Hindlimb muscle (tissue), 1 donor: ENCODE results near the gene FOXJ1. TPM values are rescaled to one million over a fixed set of nuclear protein-coding genes. Genes with fewer than 3 reads are reported as not detected.

Source experiments
- DNase-seq: peaks from one replicate; pipeline ENCODE4 v3.0.0-alpha.2; 2013
- polyA plus RNA-seq: library from polyadenylated mRNA; unstranded; fragments of 120-200 nt; gene quantifications from one replicate; pipeline ENCODE4 v1.2.1, GENCODE V29; 2013; ENCODE audit not compliant: insufficient read length

The FOXJ1 gene
- polyA plus RNA-seq, 1 donor, result not detected

DNA sequence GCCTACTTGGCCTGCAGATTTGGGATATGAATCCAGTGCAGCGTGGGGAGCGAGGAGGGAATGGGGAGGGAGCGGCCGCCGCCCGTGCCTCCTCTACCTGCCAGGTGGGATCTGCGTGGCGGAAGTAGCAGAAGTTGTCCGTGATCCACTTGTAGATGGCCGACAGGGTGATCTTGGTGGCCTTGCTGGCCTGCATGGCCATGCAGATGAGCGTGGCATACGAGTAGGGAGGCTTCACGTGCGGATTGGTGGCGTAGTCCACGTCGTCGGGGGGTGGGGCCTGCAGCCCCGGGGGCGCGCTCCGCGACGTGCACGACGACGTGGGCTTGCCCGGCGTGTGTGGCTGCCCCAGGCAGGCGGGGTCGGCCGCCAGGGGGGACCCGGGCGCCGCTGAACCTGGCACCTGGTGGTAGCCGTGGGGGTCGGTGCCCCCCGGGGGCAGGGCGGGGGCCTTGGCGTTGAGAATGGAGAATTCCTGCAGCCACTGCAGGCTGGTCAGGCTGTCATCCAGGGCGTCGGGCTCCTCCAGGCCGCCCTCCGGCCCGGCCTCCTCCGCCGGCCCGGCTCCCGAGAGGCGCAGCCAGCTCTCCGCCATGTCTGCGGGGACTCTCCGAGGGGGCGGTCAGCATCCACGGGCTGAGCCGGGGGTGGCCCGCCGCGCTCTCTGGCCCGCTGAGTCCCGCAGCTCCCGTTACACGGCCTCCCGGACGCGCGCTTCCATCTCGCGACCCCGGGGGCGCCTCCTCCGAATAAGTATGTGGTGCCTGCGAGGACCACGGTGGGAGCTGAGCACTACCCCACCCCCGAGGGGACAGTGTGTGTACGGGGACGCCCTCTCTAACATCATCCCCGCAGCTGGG lies 1.0 kb downstream of the FOXJ1 start:
- DNase-seq, result no peak

DNA sequence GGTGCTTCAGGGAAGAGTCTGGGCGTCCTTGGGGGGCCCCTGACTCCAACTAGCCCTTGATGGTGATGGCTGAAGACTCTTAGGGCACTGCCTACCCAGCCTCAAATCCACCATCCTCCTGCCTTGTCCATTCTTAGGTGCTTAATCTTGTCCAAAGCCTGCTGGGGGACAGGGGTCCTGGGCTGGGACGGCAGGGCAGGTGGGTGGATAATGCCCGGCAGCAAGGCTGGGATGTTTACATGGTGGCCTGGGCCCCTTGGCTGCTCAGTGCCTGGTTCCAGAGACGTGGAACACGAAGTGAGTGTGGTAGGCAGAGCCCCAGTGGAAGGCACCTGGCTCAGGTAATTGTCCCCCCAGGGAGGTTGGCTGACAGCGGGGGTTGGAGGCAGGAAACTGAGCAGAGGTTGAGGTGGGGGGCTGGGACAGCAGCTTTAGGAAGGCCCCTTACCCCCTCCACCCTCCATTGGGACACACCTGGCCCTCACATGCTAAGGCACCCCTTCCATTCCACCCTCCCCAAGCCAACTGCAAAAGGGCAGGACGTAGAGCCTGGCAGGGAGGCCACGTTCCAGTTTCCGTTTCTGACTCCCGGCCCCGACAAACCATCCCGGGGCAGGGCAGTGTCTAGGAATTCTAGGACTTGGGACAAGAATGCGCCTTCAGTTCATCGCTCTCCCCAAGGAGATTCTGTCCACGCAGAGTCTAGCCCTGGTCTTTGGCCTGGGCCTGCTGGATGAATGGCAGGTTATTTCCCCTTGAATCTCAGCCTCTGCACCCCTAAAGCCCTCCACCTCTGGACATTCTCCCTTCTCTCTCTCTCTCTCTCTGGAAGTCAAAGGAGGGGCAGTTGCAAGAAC lies 1.9 kb downstream of the FOXJ1 start:
- no peak for DNase-seq

DNA sequence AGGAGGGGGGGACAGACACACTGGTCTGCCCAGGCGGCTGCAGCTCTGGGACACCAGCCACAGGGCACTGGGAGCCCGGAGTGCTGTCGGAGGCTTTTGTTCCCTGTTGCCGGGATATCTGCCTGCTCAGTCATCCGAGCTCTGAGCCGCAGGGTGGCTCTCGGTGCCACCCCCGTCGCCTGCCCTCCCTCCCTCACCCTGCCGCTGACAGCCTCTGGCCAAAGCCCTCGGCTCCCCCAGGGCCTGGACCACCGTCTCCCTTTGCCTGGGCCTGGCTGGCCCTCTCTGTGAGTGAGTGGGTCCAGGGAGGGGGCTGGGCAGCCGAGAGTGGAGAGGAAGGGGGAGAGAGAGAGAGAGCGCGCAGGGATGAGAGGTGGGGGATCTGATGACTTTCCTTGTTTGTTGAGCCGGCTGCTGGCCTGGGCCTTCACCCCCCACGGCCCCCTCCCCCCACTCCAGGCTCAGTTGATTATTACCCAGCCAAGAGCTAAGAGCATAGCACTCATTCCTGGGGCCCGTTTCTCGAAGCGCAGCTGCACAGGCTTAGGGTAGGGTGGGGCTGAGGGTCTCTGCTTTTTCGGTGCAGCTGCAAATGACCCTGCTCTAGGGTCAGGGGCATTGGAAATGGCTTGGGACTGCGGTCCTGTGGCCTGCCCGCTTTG lies 2.7 kb downstream of the FOXJ1 start:
- DNase-seq, result no peak

DNA sequence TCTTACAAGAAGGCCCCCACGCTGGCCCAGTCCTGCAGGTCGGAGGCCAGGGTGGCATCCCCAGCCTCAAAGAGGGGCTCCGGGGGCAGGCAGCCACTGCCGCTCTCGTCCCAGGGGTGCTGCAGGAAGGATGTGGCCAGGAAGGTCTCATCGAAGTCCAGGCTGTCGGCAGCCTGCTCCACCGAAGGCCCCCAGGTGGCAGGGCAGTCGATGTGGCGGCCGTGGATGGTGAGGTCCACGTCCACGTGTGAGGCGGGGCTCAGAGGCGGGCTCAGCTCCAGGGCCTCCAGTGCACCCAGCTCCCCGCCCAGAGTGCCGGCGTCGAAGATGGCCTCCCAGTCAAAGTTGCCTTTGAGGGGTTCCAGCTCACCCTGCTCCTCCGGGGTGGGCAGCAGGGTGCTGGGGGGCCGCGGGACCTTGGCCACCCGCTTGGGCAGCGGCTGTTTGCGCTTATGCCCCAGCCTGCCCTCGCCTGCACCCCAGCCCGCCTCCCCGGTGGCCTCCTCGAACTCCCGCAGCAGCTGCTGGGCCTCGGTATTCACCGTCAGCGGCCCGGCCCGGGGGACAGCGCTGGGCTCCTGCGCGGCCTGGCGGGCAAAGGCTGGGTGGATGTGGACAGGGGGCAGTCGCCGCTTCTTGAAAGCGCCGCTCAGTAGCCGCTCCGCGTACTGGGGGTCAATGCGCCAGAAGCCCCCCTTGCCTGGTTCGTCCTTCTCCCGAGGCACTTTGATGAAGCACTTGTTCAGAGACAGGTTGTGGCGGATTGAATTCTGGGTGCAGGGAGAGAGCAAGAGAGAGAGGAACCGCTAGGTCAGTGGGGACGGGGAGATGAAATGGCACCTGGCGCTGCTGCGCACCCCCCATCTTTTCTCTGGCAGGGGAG lies 3.5 kb downstream of the FOXJ1 start:
- DNase-seq, result no peak

DNA sequence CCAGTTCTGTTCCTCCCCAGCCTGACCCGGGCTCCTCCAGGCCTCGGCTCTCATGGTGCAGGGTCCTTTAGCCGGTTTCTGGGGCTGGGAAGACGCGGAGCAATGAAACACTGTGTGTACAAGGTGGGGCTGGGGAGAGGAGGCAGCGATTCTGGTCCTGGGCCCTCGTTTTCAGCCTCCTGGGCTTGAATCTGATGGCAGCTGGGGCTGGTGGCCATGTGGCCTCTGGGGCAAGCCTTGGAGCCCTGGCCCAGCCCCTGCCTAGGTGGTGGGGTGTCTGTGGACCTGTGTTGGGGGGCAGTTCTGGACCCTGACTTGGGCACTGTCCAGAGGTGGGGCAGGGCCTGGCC lies 4.1 kb downstream of the FOXJ1 start:
- DNase-seq, result no peak

DNA sequence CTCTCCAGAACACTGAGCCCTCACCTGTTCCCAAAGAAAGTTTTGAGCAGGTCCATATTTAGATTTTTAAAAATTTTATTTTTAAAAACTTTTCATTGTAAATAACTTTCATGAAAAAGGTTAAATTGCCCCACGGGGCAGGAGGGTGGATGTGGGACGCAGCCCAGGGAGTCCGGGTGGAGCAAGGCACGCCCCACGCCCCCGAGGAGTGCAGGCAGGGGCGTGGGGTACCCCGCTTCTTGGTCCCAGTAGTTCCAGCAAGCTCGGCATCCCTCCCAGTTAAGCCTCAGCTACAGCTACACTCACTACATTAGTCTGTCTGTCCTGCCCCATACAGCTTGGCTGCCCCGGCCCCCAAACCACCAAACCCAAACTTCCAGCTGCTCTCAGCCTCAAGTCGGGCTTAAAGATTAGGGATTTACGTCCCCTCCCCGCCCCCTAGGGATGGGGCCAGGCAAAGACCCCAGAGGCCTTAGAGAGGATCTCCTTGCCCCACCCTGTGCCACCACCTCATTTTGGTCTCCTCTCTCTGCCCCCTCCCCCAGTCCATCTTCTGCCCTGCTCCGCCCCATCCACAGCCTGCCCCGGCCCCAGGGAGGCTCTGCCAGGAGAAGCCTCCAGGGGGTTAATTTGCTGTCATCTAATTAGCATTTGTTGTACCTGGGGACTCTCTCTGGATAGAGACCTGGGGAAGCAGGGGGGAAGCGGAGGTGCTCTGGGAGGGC lies 4.6 kb downstream of the FOXJ1 start:
- DNase-seq, result no peak

DNA sequence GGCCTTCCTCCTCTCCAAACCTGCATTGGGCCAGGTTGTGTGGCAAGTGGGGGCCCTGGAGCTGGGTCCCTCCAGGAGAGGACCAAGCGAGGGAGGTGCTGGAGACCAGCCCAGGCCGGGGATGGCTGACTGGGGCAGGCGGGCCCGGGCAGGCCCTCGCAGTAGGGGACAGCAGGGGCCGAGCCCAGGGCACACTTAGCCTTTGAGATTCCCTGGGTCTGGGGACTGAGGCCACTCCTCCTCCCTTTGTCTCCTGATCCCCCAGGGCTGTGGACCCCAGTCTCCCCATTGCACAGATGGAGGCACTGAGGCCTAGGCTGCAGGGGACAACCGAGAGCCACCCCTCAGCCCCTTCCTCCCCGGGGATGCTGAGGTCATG lies 5.2 kb downstream of the FOXJ1 start:
- DNase-seq, result no peak

DNA sequence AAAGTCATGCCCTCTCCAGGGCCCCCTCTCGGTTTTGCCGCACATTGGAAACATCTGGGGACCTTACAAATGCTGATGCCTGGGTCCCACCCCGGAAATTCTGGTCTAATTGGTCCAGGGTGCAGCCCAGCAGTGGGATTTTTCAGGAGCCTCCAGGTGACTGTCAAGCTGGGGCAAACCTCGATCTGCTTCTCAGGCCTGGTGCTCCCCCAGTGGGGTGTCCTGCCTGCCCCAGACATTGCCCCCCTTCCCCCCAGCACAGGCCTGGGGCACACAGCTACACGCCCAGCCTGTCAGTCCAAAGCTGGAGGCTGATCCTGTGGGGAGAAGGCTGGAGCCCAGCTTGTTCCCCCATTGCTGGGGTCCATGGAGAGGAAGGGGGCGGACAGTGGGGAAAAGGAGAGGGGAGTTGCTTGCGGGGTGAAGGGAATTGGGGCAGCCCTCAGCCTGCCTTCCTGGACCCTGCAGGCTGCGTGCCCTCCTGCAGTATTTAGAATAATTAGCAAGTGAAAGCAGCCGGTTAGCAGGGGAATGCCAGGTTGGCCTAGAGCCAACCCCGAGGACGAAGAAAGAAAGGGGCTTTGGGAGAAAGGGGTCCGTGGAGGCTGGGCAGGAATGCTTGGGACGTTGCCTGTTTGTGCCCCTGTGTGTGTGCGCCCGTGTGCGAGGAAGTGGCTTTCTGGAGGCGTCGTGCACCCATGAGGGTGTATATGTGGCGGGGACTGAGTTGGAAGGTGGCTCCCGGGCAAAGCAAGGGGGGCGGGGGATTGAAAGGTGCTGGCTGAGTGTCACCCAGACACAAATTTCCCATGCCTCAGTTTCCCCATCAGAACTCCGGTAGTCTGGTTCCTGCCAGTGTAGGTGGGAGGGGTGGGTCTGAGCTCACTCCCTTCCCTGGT lies 5.9 kb downstream of the FOXJ1 start:
- no peak for DNase-seq

DNA sequence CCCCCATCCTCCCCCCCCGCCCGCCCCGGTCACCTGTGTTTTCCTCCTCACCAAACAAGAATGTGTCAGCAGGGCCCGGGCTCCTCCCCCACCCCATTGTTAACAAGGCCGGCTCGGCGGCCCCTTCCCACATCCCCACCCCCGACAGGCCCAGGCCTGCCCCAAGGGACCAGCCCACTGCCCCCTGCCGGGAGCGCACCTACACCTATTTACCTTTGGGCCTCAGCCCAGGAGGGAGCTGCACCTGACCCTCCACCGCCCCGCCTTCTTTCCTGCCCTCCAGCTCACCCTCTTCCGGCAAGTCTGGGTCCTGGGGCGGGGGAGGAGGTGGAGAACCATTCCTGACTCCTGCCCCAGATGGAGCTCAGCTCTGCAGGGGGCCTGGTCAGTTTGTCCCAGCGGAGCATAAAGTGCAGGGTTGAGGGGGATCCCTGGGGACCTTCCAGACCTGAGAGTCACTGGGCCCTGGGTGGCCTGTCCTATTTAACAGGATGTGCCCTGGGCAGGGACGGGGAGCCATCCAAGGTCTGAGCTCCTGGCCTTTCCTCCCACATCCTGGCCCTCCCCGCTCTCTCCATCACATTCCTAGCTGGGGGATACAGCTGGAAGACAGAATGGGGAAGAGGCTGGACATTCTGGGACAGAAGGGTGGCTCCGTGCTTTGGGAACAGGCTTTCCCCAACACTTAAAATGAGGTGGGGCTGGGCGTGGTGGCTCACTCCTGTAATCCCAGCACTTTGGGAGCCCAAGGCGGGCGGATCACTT lies 8.3 kb downstream of the FOXJ1 start:
- no peak for DNase-seq

DNA sequence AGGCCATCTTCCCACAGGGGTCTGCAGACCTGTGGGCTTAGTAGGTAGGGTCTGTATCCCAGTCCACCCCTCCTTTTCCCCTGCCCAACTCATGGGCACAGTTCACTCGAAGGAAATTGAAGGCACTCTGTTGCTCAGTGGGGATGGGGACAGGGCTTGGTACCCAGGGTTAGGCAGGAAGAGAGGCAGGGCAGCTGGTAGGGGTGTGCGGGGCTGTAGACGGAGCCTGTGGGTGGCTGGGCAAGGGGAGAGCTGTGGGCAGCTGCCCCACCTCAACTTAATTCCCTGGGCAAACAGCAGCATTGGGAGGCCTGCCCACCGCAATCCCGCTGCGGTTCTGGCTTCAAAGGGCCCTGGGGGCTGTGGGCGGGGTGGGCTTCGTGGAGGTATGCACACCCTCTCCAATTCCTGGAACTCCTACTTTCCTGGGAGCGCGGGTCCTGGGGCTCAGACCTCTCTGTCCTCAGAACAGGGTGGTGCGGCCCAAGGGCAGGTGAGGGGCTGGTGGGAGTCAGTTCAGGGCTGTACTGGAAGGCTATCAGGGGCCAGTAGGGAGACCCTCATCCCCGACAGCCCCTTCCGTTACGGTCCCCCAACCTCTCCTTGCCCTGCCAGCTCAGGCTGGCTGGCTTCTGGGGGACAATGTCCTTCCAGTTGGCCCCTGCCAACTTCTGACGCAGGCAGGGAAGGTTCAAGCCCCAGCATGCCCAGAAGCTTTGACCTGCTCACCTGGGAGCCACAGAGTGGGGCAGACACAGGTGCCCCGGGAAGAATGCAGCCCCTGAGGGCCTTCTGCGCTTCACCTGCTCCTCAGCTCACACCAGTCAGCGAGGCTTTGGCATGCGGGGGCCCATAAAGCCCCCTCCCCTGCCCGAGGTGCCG lies 9.1 kb downstream of the FOXJ1 start:
- no peak for DNase-seq

DNA sequence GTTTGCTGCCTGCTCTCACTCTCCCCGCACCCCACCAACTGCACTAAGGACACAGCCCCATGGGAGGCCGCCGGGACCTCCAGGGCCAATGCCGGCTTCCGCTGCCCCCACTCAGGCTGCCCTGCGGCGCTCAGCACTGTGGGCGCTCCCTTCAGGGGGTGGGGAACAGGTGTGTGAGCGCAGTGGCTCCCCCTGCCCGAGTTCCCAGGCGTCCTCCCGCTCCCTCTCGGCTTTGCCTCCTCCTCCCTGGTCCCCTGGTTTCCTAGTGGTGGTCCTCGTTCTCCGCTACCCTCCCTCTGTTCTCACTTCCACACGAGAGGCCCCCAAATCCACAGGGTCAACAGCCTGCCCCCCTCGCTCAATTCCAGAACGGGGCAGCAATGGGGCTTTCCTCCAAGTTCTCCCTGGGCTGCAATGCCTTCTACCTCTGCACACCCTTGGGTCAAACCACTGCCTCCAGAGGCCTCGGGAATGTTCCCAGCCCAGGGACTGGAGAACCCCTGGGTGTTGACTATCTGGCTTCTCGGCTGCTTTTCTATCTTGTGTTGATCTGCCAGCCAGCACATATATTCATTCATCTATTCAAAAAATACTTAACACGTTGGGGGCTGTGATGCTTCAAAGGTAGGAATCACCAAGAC lies 9.9 kb downstream of the FOXJ1 start:
- DNase-seq, result no peak

DNA sequence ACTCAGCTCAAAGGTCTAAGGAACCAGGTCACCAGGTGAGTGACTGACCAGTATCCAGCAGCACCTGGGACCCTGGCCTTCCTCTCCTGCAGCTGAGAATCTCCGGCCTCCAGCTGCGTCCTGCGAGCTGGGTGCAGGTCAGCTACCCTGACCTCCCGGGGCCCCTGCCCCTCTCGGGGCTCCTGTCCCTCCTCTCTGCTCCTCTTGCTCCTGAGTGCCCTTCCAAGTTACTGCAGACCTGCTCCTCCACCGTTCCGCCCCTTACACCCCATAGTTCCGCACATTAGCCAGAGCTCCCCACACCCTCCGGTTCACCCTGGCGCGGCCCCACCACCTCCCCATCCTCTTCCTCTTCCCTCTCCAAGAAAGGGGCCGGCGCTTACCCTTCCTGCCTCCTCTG lies 10.6 kb downstream of the FOXJ1 start:
- DNase-seq, result no peak

DNA sequence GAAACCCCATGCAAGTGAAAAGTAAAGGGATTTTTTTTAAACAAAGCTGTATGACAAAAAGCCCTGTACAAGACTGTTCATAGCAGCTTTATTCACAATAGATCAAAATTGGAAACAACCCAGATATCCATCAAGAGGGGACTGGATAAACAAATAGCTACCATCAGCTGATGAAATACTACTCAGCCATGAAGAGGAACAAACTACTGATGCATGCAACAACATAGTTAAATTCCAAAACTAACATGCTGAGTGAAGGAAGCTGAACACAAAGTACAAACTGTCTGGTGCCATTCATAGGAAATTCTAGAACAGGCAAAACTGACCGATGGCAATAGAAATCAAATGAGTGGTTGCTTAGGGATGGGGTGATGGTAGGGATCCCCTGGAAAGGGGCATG lies 15.1 kb downstream of the FOXJ1 start:
- DNase-seq, result no peak

DNA sequence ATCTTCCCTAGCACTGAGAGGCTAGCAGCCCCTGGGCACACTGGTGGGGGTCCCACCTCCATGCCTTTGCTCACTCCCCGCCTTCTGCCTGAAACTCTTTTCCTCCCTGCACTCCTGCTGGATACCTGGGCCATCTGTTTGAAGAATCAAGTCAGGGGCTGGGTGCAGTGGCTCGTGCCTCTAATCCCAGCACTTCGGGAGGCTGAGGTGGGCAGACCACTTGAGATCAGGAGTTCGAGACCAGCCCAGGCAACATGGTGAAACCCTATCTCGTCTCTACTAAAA lies 15.7 kb downstream of the FOXJ1 start:
- DNase-seq, result no peak

DNA sequence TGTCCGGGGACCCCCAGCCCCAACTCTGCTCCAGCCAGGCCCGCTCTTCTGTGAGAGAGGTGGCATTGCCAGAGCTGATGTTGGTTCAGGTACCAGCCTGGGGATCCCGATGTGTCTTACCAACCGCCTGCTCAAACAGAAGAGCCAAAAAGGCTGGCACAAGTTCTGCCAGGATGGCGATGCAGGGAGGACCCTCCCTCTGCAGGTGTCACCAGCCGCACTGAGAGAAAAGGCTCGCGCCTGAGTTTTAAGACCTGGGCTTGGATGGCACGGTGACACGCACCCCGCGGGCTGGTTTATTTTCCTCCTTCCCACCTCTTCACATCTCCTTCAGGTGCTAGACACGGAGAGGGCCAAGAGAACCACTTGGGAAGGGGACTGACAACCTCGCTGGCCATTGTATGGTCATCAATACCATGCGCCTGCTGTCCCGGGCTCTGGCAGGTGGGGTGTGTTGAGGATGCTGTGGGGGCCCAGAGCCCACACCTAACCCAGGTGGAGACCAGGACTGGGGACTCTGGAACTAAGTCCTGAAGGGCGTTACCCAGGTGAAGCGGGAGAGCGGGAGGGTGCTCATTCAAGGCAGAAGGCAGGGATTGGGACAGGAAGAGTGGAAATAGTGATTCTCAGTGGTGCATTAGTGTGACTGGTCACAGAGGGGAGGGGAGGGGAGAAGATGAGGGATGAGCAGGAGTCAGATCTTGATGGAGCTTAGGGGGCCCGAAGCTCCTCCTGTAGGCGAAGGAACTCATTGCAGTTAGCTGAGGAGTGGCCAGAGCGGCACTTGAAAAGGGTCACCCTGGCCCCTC lies 16.3 kb downstream of the FOXJ1 start:
- DNase-seq, result no peak

DNA sequence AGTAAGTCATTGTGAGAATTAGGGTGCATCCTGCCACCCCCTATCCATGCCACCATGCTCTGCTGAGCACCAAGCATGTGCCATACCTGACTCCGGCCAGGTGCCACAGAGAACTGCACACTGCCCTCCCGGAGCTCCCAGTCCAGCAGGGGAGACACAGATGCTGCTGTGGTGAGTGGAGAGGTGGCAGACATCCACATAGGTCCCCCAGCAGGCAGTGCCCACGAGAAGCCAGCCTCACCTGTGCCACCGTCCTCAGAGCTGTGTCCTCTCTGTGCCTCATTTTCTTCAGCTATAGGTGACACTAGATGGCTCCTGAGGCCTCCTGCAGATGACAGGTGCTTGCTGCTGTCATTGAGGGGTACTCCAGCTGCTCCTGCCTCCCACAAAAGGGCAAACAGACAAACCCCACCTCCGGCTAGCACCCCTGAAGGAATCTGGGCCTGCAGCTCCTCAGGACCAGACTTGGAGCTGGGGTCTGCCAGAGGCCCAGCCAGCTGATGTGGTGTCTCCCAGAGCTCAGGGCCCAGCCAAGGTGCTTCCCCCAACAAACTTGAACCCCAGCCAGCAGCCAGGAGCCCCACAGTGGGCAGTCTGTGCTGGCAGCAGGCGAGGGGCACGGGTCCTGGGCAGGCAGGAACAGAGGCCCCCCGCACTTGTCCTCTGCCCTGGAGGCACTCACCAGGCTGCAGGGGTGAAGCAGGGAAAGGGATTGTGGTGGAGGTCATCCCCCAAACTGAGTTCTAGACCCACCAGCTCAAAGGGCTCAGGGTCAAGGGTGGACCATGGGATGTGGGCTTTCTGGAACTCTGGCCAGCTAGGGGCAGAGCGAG lies 17.1 kb downstream of the FOXJ1 start:
- DNase-seq, result no peak

DNA sequence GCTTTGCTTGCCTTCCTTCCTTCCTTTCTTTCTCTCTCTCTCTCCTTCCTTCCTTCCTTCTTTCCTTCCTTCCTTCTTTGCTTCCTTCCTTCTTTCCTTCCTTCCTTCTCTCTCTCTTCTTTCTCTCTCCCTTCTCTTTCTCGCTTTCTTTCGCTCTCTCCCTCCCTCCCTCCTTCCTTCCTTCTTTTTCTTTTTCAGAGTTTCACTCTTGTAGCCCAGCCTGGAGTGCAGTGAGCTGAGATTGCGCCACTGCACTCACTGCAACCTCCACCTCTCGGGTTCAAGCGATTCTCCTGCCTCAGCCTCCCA lies 17.9 kb downstream of the FOXJ1 start:
- DNase-seq, result no peak
